ENCODE data around the gene ENTHD1. TPM values are rescaled to one million over a fixed set of nuclear protein-coding genes. Genes with fewer than 3 reads are reported as not detected.

ENTHD1 gene
- total RNA-seq, 1 donor from 2014 or later, result not detected

- Mint-ChIP-seq H3K9me3 (ENCODE audit: unreplicated experiment) (no peaks in the 10 kb centered on the region), H3K27ac (ENCODE audit: unreplicated experiment) (no peak overlapping the region), H3K4me1 (ENCODE audit: low read depth, unreplicated experiment) (no peaks in the 10 kb centered on the region), H3K36me3 (ENCODE audit: unreplicated experiment) (no peaks in the 10 kb centered on the region), H3K4me3 (ENCODE audit: unreplicated experiment) (no peak overlapping the region), H3K27me3 (ENCODE audit: unreplicated experiment) (peaks cover 3% of the 10 kb centered on the region)
- no peak for DNase-seq
- no peak for TF ChIP-seq CTCF (IDR thresholded peaks at IDR 0.05; ENCODE audit: partially characterized antibody, unreplicated experiment)
Observed at GRCh38 chr22:39723899-39724351, 169.6 kb downstream of the ENTHD1 start.

GRCh38 chr22:39723463-39723862, 170.1 kb downstream of the ENTHD1 start:
- H3K4me3 Mint-ChIP-seq (ENCODE audit: unreplicated experiment), result no peak overlapping the region
- no peak overlapping the region for H3K27ac Mint-ChIP-seq (ENCODE audit: unreplicated experiment)
- no peaks in the 10 kb centered on the region for H3K36me3 Mint-ChIP-seq (ENCODE audit: unreplicated experiment)
- H3K4me1 Mint-ChIP-seq (ENCODE audit: low read depth, unreplicated experiment), result no peaks in the 10 kb centered on the region
- no peak for DNase-seq
- H3K9me3 Mint-ChIP-seq (ENCODE audit: unreplicated experiment), result no peaks in the 10 kb centered on the region
- peaks cover 3% of the 10 kb centered on the region for H3K27me3 Mint-ChIP-seq (ENCODE audit: unreplicated experiment)
- TF ChIP-seq CTCF (IDR thresholded peaks at IDR 0.05; ENCODE audit: partially characterized antibody, unreplicated experiment), result no peak

GRCh38 chr22:39722501-39722900, 171.1 kb downstream of the ENTHD1 start:
- H3K4me3 Mint-ChIP-seq (ENCODE audit: unreplicated experiment), result no peak overlapping the region
- H3K27me3 Mint-ChIP-seq (ENCODE audit: unreplicated experiment), result peaks cover 3% of the 10 kb centered on the region
- no peak for TF ChIP-seq CTCF (IDR thresholded peaks at IDR 0.05; ENCODE audit: partially characterized antibody, unreplicated experiment)
- H3K36me3 Mint-ChIP-seq (ENCODE audit: unreplicated experiment), result no peaks in the 10 kb centered on the region
- DNase-seq, result no peak
- H3K9me3 Mint-ChIP-seq (ENCODE audit: unreplicated experiment), result no peaks in the 10 kb centered on the region
- no peak overlapping the region for H3K27ac Mint-ChIP-seq (ENCODE audit: unreplicated experiment)
- H3K4me1 Mint-ChIP-seq (ENCODE audit: low read depth, unreplicated experiment), result no peaks in the 10 kb centered on the region

- Mint-ChIP-seq H3K4me1 (ENCODE audit: low read depth, unreplicated experiment) (peaks cover 1% of the 10 kb centered on the region), H3K36me3 (ENCODE audit: unreplicated experiment) (no peaks in the 10 kb centered on the region), H3K4me3 (ENCODE audit: unreplicated experiment) (no peak overlapping the region), H3K27ac (ENCODE audit: unreplicated experiment) (no peak overlapping the region), H3K9me3 (ENCODE audit: unreplicated experiment) (no peaks in the 10 kb centered on the region), H3K27me3 (ENCODE audit: unreplicated experiment) (peaks cover 3% of the 10 kb centered on the region)
- TF ChIP-seq CTCF (IDR thresholded peaks at IDR 0.05; ENCODE audit: partially characterized antibody, unreplicated experiment), result no peak
- no peak for DNase-seq
Observed at GRCh38 chr22:39722032-39722325, 171.6 kb downstream of the ENTHD1 start.

- no peak overlapping the region for H3K27ac Mint-ChIP-seq (ENCODE audit: unreplicated experiment)
- no peak overlapping the region for H3K4me3 Mint-ChIP-seq (ENCODE audit: unreplicated experiment)
- DNase-seq, result no peak
- TF ChIP-seq CTCF (IDR thresholded peaks at IDR 0.05; ENCODE audit: partially characterized antibody, unreplicated experiment), result no peak
- peaks cover 1% of the 10 kb centered on the region for H3K4me1 Mint-ChIP-seq (ENCODE audit: low read depth, unreplicated experiment)
- peaks cover 3% of the 10 kb centered on the region for H3K27me3 Mint-ChIP-seq (ENCODE audit: unreplicated experiment)
- H3K36me3 Mint-ChIP-seq (ENCODE audit: unreplicated experiment), result no peaks in the 10 kb centered on the region
- no peaks in the 10 kb centered on the region for H3K9me3 Mint-ChIP-seq (ENCODE audit: unreplicated experiment)
Observed at GRCh38 chr22:39721206-39722031, 172.1 kb downstream of the ENTHD1 start.

Measured in glutamatergic neuron (in vitro differentiated cells).